B cell (primary cell): ENCODE data around the gene TSEN15. TPM values are rescaled to one million over a fixed set of nuclear protein-coding genes. Genes with fewer than 3 reads are reported as not detected.

Source experiments
- ATAC-seq: fragments of 200-7000 bp; cut with Tn5 transposase; one replicate; pipeline ENCODE4 v1.10.0; 2021; ENCODE audit warnings: low read depth, mild to moderate bottlenecking, moderate number of reproducible peaks, moderate library complexity
- CTCF ChIA-PET: fragments of 350-600 bp; sonication (Branson Sonifier 250); formaldehyde crosslinking; loops from one replicate; lab custom pipeline; 2021; ENCODE audit warnings: antibody characterized with exemption, inconsistent platforms; lab: Charles Lee
- POLR2A ChIA-PET: fragments of 350-600 bp; sonication (Branson Sonifier 250); formaldehyde crosslinking; loops from one replicate; lab custom pipeline; 2021; ENCODE audit warnings: antibody characterized with exemption; lab: Charles Lee
- DNase-seq: peaks from one replicate; pipeline ENCODE4 v3.0.0; 2013
- H2AFZ ChIP-seq: 2 replicates; pipeline ENCODE4 v1.6.1; 2012; ENCODE audit warnings: mild to moderate bottlenecking, low read depth, low read length; ENCODE audit not compliant: insufficient read depth, poor library complexity, severe bottlenecking
- H3K27ac ChIP-seq, 2 donors: 1 replicate in 1 of 2; 2 replicates in 1 of 2; pipeline ENCODE4 v1.5.1; 2012 to 2013; ENCODE audit warnings: low read length in 2 of 2, mild to moderate bottlenecking in 2 of 2, moderate library complexity in 1 of 2
- H3K27me3 ChIP-seq, 4 experiments: fragments of 200-600 bp in 1 of 4; sonication (generic) in 1 of 4; replicated peaks in 1 of 4; 1 replicate in 2 of 4; 2 replicates in 2 of 4; pipeline versions ENCODE4 v1.6.1 to v1.7.0; 2013 to 2016; ENCODE audit warnings: low read length in 3 of 4, mild to moderate bottlenecking in 2 of 4, mixed read lengths in 1 of 4, moderate library complexity in 1 of 4; ENCODE audit not compliant: insufficient read depth in 4 of 4, control insufficient read depth in 3 of 4; ENCODE audit errors: control extremely low read depth in 1 of 4
- H3K36me3 ChIP-seq, 2 experiments: replicated peaks in 1 of 2; 1 replicate in 1 of 2; 2 replicates in 1 of 2; pipeline versions ENCODE4 v1.6.1 to v1.7.1; 2013; ENCODE audit warnings: low read length in 1 of 2; ENCODE audit not compliant: insufficient read depth in 2 of 2, control insufficient read depth in 1 of 2; ENCODE audit errors: control extremely low read depth in 1 of 2, extremely low read depth in 1 of 2
- H3K4me1 ChIP-seq, 2 donors: fragments of 200-600 bp in 1 of 2; sonication (generic) in 1 of 2; 1 replicate in 1 of 2; 2 replicates in 1 of 2; pipeline versions ENCODE4 v1.5.1 to v1.6.1; 2013 to 2017; ENCODE audit warnings: low read length in 2 of 2; ENCODE audit not compliant: control insufficient read depth in 2 of 2, insufficient read depth in 2 of 2
- H3K4me2 ChIP-seq: replicated peaks from 2 replicates; pipeline ENCODE3; 2012; ENCODE audit warnings: mild to moderate bottlenecking, low read depth, low read length; ENCODE audit not compliant: poor library complexity, severe bottlenecking
- H3K4me3 ChIP-seq, 5 experiments: fragments of 200-600 bp in 1 of 5; sonication (generic) in 1 of 5; 1 replicate in 3 of 5; 2 replicates in 2 of 5; pipeline versions ENCODE4 v1.5.1 to v1.7.0; 2011 to 2016; ENCODE audit warnings: low read length in 4 of 5, mild to moderate bottlenecking in 4 of 5, low read depth in 2 of 5, control low read depth in 1 of 5, moderate library complexity in 1 of 5; ENCODE audit not compliant: insufficient read depth in 1 of 5; ENCODE audit errors: control extremely low read depth in 1 of 5, extremely low read depth in 1 of 5
- H3K79me2 ChIP-seq: fragments of 200-600 bp; sonication (generic); one replicate; pipeline ENCODE4 v1.6.0; 2016; ENCODE audit warnings: low read length; ENCODE audit not compliant: control insufficient read depth, insufficient read depth
- H3K9ac ChIP-seq: fragments of 200-600 bp; sonication (generic); 2 replicates; pipeline ENCODE4 v1.6.1; 2017; ENCODE audit warnings: mild to moderate bottlenecking, low read length, moderate library complexity
- H3K9me3 ChIP-seq, 3 donors: one replicate each; pipeline versions ENCODE4 v1.6.1 to v1.7.1; 2013; ENCODE audit warnings: low read length in 2 of 3; ENCODE audit not compliant: control insufficient read depth in 2 of 3, insufficient read depth in 1 of 3; ENCODE audit errors: control extremely low read depth in 1 of 3
- H4K20me1 ChIP-seq: 2 replicates; pipeline ENCODE4 v1.6.0; 2012; ENCODE audit warnings: mild to moderate bottlenecking, low read length; ENCODE audit not compliant: insufficient read depth, control insufficient read depth, poor library complexity, severe bottlenecking
- H3K27ac Mint-ChIP-seq: one replicate; pipeline ENCODE4 v1.8.0; 2021; ENCODE audit warnings: mixed read lengths
- H3K27me3 Mint-ChIP-seq: one replicate; pipeline ENCODE4 v1.8.0; 2021; ENCODE audit warnings: mixed read lengths
- H3K4me1 Mint-ChIP-seq: one replicate; pipeline ENCODE4 v1.8.0; 2021; ENCODE audit warnings: mixed read lengths
- H3K4me3 Mint-ChIP-seq: one replicate; pipeline ENCODE4 v1.8.0; 2021; ENCODE audit warnings: mixed read lengths
- H3K9me3 Mint-ChIP-seq: one replicate; pipeline ENCODE4 v1.8.0; 2022; ENCODE audit warnings: mixed read lengths; ENCODE audit not compliant: insufficient read depth
- CTCF ChIP-seq: fragments of 200-600 bp; IDR thresholded peaks from one replicate; pipeline ENCODE4 v1.8.0; 2022; ENCODE audit warnings: antibody characterized with exemption, mild to moderate bottlenecking
- EZH2 ChIP-seq: IDR thresholded peaks from 2 replicates; pipeline ENCODE4 v1.6.1; 2012; ENCODE audit warnings: borderline replicate concordance, low read depth, mild to moderate bottlenecking, moderate library complexity, low read length; ENCODE audit not compliant: insufficient read depth, poor library complexity, severe bottlenecking
- WGBS: methylation state at CpG from one replicate; pipeline ENCODE4 v1.1.5; 2013; ENCODE audit warnings: missing lambda C conversion rate; ENCODE audit not compliant: insufficient coverage; 5-methylcytosine and 5-hydroxymethylcytosine counted together
- intact Hi-C: fragments of 100-400 bp; cut with micrococcal nuclease; formaldehyde crosslinking; loops from one replicate; pipeline ENCODE4 v1.10.0; 2022
- polyA plus RNA-seq: library from polyadenylated mRNA; depleted of rRNA; stranded (reverse); fragments of >200 nt; gene quantifications from 2 replicates; pipeline ENCODE4 v1.2.3, GENCODE V29; 2012
- total RNA-seq, 2 donors: library from RNA; stranded (reverse); fragments of 120-200 nt in 1 of 2; gene quantifications; 1 replicate in 1 of 2; 2 replicates in 1 of 2; pipeline versions ENCODE4 v1.2.3 to v1.2.4, GENCODE V29; 2013 to 2022

Gene TSEN15
- total and polyA plus RNA-seq, 2 donors (not counting 1 experiment from before 2014, with no cell fraction given), result 15.5 to 25.2 TPM

- peaks cover 0 to 2% (median 0%) of the 10 kb centered on the region in 3 donors for H3K9me3 ChIP-seq
- H3K4me1 Mint-ChIP-seq, result no peaks in the 10 kb centered on the region
- no peak overlapping the region for H2AFZ ChIP-seq
- intact Hi-C loops, result no loop called here
- TF ChIP-seq EZH2, result no peak
- no peak for TF ChIP-seq CTCF
- ChIA-PET POLR2A (no interaction called here), CTCF (no interaction called here)
- H3K27me3 Mint-ChIP-seq, result no peaks in the 10 kb centered on the region
- H4K20me1 ChIP-seq, result no peaks in the 10 kb centered on the region
- no peak overlapping the region for H3K4me3 ChIP-seq
- no peak overlapping the region for H3K27ac ChIP-seq
- peaks cover 0 to 1% of the 10 kb centered on the region in 2 experiments for H3K36me3 ChIP-seq
- H3K4me1 ChIP-seq, result no peaks in the 10 kb centered on the region
- H3K27ac Mint-ChIP-seq, result no peak overlapping the region
- H3K79me2 ChIP-seq, result no peaks in the 10 kb centered on the region
- peaks cover 2% of the 10 kb centered on the region for H3K9me3 Mint-ChIP-seq
- H3K9ac ChIP-seq, result no peak overlapping the region
- no peak overlapping the region for H3K4me2 ChIP-seq
- H3K4me3 Mint-ChIP-seq, result no peak overlapping the region
- no peak for DNase-seq
- H3K27me3 ChIP-seq, result no peaks in the 10 kb centered on the region
- ATAC-seq, result no peak
These were observed 49.6 kb downstream of the TSEN15 start for GRCh38 chr1:184101141-184101540.

DNA sequence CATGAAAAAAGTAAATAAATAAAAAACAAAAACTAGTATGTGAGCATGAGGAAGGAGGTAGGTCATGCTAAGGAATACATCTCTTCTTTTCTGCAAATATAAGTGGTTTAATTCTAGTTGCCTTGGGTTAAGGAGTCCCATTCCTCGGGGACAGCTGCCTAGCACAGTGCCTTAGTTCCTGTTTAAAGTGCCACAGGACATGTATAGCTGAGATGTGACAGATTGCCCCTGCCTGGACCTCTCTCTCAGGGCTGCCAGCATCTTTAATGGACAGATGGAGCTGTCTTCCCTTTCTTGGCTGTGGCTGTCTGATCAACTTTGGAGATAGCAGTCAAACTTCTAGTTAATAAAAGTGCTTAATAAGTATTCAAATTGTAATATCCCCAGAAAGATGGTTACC lies 50.0 kb downstream of the TSEN15 start:
- Histone ChIP-seq H3K4me3 (no peak overlapping the region), H3K9ac (no peak overlapping the region), H3K27me3 (no peaks in the 10 kb centered on the region), H3K79me2 (no peaks in the 10 kb centered on the region), H3K9me3 (peaks cover 0 to 3% (median 2%) of the 10 kb centered on the region in 3 donors), H3K27ac (no peak overlapping the region), H3K36me3 (no peaks in the 10 kb centered on the region), H4K20me1 (no peaks in the 10 kb centered on the region), H3K4me1 (no peaks in the 10 kb centered on the region), H3K4me2 (no peak overlapping the region), H2AFZ (no peak overlapping the region)
- no peak overlapping the region for H3K4me3 Mint-ChIP-seq
- H3K27ac Mint-ChIP-seq, result no peak overlapping the region
- 83% methylated on average over 1 of the region's 1 CpG for WGBS
- ATAC-seq (no peak), DNase-seq (no peak)
- H3K9me3 Mint-ChIP-seq, result peaks cover 2% of the 10 kb centered on the region
- intact Hi-C loops, result no loop called here
- TF ChIP-seq EZH2, result no peak
- no peak for TF ChIP-seq CTCF
- ChIA-PET POLR2A (no interaction called here), CTCF (no interaction called here)
- no peaks in the 10 kb centered on the region for H3K27me3 Mint-ChIP-seq
- H3K4me1 Mint-ChIP-seq, result no peaks in the 10 kb centered on the region
